GM19351 (cell line): Measurements from ENCODE around the gene COL16A1.

Source experiments
- ATAC-seq: cut with Tn5 transposase; IDR thresholded peaks from one replicate; pipeline ENCODE4 v1.9.1; 2021; ENCODE audit warnings: mild to moderate bottlenecking, moderate library complexity; ENCODE audit not compliant: unreplicated experiment

COL16A1 gene

DNA sequence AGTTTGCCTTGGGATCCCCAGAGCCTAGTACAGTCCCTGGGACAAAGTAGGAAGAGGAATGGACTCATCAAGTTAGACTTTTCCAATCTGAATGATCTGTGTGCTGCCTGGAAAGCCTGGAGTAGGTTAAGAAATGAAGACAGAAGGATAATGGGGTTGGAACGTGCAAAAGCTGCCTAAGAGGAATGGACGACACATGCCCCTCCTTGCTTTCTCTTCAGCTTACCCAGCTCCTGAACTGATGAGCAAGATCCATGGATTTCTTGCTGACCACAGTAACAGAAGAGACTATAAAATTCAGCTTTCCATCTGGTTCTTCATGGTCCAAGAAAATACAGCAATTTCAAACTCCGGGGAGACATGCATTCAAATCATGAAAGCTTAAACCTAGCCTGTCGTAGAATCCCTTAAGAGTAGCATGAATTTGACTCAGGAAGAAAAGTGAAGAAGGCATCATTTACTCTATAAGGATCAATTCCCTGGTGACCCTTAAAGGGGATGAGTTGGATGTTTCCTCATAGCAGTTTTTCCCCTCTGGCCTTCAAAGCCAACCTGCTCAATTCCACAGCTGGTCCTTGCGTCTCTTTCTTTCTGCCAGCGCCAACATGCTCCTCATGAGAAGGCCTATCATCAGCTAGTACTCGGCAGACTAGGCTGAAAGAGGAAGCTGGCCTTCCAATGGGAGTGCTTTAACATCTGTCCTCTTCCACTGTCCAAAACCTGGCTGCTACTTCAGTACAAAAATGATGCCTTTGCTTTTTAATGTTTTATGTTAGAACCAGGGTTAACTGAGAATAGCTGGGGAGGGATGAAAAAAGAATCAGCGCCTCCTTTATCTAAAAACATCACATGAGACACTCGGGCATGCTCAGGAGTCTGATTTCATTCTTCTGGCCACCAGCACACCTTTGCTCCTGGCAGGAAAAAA, 53.4 kb downstream of the COL16A1 start:
- ATAC-seq, result no peak

DNA sequence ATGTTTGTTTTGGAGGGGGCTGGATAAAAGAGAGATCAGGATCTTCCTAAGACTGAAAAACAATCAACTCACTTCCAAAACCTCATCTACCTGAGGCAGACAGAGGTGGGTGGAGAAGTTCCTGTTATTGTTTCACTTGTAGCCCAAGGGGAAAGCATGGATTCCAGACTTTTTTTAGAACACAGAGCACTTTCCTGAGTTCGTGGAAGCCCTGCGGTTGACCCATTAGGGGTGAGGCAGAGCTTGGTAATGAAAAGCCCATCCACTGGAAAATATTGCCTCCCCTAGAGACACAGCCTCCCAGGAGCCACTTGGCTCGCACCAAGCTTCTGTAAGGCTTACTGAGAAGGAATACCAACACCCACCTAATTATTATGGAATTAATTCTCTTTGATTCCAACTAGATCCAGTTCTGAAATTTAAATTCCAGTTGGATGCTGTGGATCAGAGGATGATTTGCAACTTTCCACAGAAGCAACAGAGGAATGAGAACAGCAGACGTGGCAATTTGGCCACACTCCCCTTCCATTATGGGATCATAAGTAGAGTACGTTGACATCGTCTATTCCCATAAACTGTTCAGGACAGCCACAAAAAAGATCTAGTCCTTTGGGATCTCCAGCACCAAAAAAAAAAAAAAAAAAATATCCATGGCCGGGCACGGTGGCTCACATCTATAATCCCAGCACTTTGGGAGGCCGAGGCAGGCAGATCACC, 55.0 kb downstream of the COL16A1 start:
- no peak for ATAC-seq

DNA sequence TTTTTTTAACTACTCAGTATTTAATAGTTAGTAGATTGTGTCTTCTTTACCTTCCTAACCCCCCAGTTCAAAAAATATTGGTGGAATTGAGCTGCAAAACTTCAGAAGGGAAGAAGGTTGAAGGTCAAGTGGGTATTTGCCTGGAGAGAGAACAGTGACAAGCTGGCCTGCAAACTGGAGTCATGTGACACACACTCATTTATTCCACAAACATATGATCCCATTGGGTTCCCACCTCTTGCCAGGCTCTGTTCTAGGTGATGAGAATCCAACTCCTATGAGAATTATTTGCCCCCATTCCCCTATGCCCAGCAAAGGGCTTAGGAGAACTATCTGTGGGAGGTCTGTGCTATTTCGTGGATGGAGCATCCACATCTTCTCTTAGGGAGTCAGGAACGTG, 55.6 kb downstream of the COL16A1 start:
- ATAC-seq, result no peak

GRCh38 chr1:31647106-31647505, 56.7 kb downstream of the COL16A1 start:
- ATAC-seq, result no peak

- no peak for ATAC-seq
These were observed 57.4 kb downstream of the COL16A1 start for GRCh38 chr1:31646259-31646960.

DNA sequence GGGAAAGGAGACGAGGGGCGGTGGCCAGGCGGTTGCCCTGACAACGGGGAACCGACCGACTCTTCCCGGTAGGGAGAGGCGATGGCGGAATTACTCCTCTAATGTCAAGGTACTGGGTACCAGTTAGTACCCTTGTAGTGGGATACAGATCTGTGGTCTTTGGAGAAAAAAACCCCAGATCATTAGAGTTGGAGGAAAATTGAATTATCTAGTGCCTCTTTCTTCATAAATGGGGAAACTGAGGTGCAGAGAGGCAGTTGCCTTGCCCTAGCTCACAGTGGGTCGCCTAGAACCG, 58.6 kb downstream of the COL16A1 start:
- ATAC-seq, result no peak

DNA sequence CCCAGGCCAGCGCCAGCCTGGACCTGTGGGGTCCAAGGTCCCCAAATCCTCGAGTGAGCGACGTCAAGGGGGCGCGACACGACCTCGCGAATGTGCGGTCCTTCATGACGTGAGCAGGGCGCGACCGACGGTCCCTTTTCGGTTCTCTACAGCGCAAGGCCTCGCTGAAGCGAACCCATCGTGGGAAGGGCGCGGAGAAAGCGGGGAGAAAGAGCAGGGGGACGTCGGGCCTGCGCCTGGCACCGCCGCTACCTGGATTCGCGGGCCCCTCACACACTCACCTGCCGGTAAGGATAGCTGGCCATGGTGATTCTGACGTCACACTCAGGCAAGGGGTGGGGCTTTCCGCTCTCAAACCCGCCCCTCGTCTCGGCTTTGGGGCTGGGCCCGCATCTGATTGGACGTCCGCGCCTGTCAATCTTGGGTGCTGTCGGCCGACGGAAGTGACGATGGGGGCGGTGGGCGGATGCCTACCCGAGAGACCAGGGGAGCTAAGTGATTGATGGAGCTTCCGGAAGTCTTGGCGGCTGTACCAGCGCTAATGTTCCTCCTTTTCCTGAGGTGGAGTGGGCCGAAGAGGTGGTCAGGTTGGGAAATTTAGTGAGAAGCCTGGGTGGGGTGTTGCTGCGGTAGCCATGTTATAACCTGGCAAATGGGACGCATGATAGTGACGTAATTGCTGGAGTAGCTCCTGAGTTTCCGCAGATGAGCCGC, 59.1 kb downstream of the COL16A1 start, which contains the start of gene PEF1:
Gene PEF1, minus strand, starts transcription at position 317 of the 714 bp plus-strand sequence. Its CDS starts 12 bp downstream, at position 305.
- ATAC-seq, result peak; percentile 94

DNA sequence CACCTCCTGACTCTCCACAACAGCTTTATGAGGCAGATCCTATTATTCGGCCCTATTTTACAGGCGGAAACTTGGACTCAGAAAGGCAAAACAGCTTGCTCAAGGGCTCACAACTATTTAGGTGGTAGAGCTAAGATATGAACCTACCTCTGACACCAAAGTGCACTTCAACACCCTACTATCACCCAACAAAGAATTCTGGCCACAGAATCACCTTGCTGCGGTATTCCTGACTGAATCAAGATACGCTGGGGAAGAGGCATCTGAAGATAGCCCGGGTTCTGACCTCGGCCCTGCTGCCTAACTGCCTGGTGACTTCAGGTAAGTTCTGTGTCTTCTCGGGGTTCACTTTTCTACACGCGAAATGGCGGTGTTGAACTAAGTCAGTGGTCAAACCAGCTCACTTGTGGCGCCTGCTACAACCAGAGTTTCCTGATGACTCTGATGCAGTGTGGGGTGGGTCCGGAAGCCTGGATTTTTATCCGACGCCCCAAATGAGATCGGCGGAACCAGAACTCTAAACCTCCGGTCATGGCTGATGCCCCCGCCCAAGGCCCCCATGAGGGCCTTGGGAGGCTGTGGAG, 59.7 kb downstream of the COL16A1 start:
- peak; percentile 31 for ATAC-seq

DNA sequence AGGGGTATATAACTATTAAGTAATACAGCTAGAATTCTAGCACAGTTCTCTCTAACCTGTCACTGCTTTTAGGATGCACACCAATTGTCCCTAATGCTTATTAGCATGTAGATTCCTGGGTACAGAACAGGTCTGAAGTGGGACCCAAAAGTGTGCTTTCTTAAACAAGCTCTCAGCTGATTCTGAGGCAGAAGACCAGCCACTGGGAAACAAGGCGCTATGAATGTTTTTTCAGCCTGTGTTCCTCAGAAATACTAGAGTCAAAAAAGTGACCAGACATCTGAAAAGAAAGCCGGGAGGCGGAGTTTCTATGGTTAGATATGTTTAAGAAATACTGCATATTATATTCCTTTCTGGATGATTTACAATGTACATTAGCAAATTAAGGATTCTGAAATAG, 60.9 kb downstream of the COL16A1 start:
- no peak for ATAC-seq

- no peak for ATAC-seq
These were observed 61.5 kb downstream of the COL16A1 start for GRCh38 chr1:31642366-31642765.

GRCh38 chr1:31640964-31641363, 62.9 kb downstream of the COL16A1 start:
- ATAC-seq, result no peak

GRCh38 chr1:31640179-31640578, 63.6 kb downstream of the COL16A1 start:
- ATAC-seq, result no peak

- ATAC-seq, result no peak
These were observed 64.3 kb downstream of the COL16A1 start for GRCh38 chr1:31639543-31639942.

DNA sequence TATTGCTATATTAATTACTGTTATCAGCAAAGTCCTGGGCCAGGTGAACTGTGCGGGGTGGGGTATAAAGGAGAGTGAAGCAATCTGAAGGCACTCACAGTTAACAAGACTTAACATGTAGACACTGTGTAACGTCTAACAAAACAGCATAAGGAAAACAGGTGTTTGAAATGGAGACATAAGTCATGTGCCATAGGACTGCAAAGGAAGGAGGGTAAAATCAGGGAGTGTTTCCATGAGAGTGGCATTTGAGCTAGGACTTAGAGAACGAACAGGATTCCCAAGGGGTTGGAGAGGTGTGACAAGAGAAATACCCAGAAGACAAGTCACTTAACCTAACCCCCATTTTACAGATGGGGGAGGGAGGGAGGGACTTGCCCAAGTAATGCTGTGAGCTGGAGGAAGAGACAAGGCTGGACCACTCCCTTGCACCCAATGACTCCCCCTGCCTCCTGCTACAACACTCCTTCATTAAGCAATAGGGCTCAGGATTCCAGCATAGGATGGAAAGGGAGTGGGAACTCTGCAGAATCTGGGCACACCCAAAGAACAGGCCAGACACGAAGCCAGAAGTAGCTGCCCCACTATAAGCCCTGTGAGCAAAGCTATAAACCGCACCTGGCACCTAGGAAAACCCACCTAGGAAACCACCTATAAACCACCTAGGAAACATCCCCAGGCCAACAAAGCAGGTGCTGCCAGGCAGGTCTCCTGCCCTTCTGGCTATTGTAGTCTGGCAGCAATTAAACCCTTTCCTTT, 65.7 kb downstream of the COL16A1 start:
- no peak for ATAC-seq

GRCh38 chr1:31633117-31633516, 70.7 kb downstream of the COL16A1 start:
- no peak for ATAC-seq

DNA sequence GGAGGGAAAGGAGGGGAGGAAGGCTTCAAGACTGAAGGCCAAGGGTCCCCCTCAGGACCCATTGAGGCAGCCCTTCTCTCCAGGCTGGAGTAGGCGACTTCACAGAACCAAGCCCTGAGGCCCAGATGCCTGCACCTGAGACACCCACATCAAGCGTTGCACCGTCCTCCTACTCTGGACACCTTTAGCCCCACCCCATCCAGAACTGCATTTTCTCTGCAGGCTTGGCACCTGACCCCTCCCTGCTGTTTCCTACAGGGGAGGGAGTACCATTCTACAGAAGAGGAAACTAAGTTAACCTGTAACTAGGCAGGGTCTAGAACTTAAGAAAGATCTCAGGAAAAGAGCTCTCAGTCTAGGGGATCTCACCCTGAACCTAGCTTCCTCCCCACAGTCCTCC, 71.2 kb downstream of the COL16A1 start:
- no peak for ATAC-seq

DNA sequence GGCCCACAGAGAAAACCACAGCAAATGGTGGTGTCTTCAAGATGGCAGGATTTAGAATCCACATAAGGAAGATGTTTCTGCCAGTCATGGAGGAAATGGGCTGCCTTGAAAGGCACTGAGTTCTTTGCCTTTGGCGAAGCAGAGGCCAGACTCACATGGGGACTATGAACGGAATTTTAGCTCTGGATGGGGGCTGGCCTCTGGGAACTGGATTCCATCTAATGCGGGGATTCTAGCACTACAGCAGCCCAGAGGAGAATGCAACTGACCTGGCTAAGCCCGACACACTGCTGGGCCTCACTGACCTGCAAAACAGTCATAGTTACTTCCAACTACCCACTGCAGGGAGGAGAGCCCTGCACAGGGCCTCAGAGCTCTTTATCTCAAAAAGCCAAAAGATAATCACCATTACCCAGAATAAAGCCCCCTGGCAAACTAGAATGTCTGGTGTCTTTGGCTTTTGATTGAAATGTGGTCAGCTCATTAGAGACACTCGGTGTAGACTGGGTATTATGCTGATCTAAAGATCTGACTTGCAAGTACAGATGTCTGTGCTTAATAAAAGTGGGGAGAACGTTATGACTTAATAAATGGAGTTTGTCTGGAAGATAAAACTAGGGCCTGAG, 74.8 kb downstream of the COL16A1 start:
- ATAC-seq, result no peak

- ATAC-seq, result no peak
These were observed 75.8 kb downstream of the COL16A1 start for GRCh38 chr1:31627930-31628559.
